ENCODE results near the gene CAPN2. TPM values are rescaled to one million over a fixed set of nuclear protein-coding genes. Genes with fewer than 3 reads are reported as not detected.

CAPN2 gene
- total RNA-seq, 1 experiment from 2014 or later, result 1,259 TPM

- TF ChIP-seq CTCF (conservative IDR thresholded peaks at IDR 0.05; ENCODE audit: low read depth, low read length) (no peak), EZH2phosphoT487 (IDR thresholded peaks at IDR 0.05; ENCODE audit: borderline replicate concordance, low read length) (no peak), EZH2 (IDR thresholded peaks at IDR 0.05; ENCODE audit: low read length, unreplicated experiment) (no peak)
- ChIA-PET POLR2A (ENCODE audit: unreplicated experiment) (no interaction called here), CTCF (no interaction called here)
- no TSS peak for BruUV-seq (replicated peaks)
- H3K27ac ChIP-seq (ENCODE audit: low read length), result no peak overlapping the region
- intact Hi-C loops (cut with micrococcal nuclease), result loop anchor here (10.0 kb wide), 1 partner anchor 304 kb away; the partner anchor contains the start of gene FBXO28
- H3F3A ChIP-seq (ENCODE audit: low read length, unreplicated experiment), result no peaks in the 10 kb centered on the region
- no peaks in the 10 kb centered on the region for H3K9me2 ChIP-seq (replicated peaks; ENCODE audit: low read length)
- ATAC-seq (no peak), DNase-seq (no peak)
- H3K9me3 ChIP-seq (ENCODE audit: low read length), result no peaks in the 10 kb centered on the region
- no peaks in the 10 kb centered on the region for H4K20me1 ChIP-seq (ENCODE audit: low read length)
- H3K79me2 ChIP-seq (ENCODE audit: low read length), result peaks cover 16% of the 10 kb centered on the region
- H3K4me3 ChIP-seq (ENCODE audit: low read length), result no peak overlapping the region
- H3K9ac ChIP-seq (ENCODE audit: low read length), result no peak overlapping the region
- H3K4me1 ChIP-seq (ENCODE audit: insufficient read depth, low read length), result peaks cover 16% of the 10 kb centered on the region
- peaks cover 29% of the 10 kb centered on the region; the same call in 1 of the 2 replicates for H3K36me3 ChIP-seq (ENCODE audit: low read depth, low read length)
- no peaks in the 10 kb centered on the region for H3K27me3 ChIP-seq (ENCODE audit: low read length)
- no peak overlapping the region for H3K4me2 ChIP-seq (ENCODE audit: low read length)
- no peak overlapping the region for H2AFZ ChIP-seq (ENCODE audit: low read length)
These were observed 98.2 kb downstream of the CAPN2 start for GRCh38 chr1:223810586-223810985.

GRCh38 chr1:223811634-223812101 lies 99.3 kb downstream of the CAPN2 start:
- TF ChIP-seq CTCF (conservative IDR thresholded peaks at IDR 0.05; ENCODE audit: low read depth, low read length) (peak; percentile 85), EZH2phosphoT487 (IDR thresholded peaks at IDR 0.05; ENCODE audit: borderline replicate concordance, low read length) (no peak)

GRCh38 chr1:223813645-223814044 lies 101.3 kb downstream of the CAPN2 start:
- no peak overlapping the region for H3K4me3 ChIP-seq (ENCODE audit: low read length)
- H3K9me3 ChIP-seq (ENCODE audit: low read length), result no peaks in the 10 kb centered on the region
- ATAC-seq (no peak), DNase-seq (no peak)
- H3K36me3 ChIP-seq (ENCODE audit: low read depth, low read length), result peaks cover 17% of the 10 kb centered on the region; the same call in 1 of the 2 replicates
- peaks cover 29% of the 10 kb centered on the region for H3K4me1 ChIP-seq (ENCODE audit: insufficient read depth, low read length)
- POLR2A ChIA-PET (ENCODE audit: unreplicated experiment), result no interaction called here
- no peak overlapping the region for H3K4me2 ChIP-seq (ENCODE audit: low read length)
- CTCF ChIA-PET, result interaction anchor here (0.6 kb wide), 1 partner anchor 238 kb away, joined by 3 read pairs; no protein-coding TSS in a partner anchor
- H2AFZ ChIP-seq (ENCODE audit: low read length), result no peak overlapping the region
- H3K9me2 ChIP-seq (replicated peaks; ENCODE audit: low read length), result no peaks in the 10 kb centered on the region
- no TSS peak for BruUV-seq (replicated peaks)
- TF ChIP-seq CTCF (conservative IDR thresholded peaks at IDR 0.05; ENCODE audit: low read depth, low read length), result no peak
- no peak for TF ChIP-seq EZH2 (IDR thresholded peaks at IDR 0.05; ENCODE audit: low read length, unreplicated experiment)
- TF ChIP-seq EZH2phosphoT487 (IDR thresholded peaks at IDR 0.05; ENCODE audit: borderline replicate concordance, low read length), result no peak
- H3F3A ChIP-seq (ENCODE audit: low read length, unreplicated experiment), result no peaks in the 10 kb centered on the region
- peaks cover 18% of the 10 kb centered on the region for H3K79me2 ChIP-seq (ENCODE audit: low read length)
- no peak overlapping the region for H3K9ac ChIP-seq (ENCODE audit: low read length)
- peaks cover 8% of the 10 kb centered on the region; the same call in 1 of the 2 replicates for H4K20me1 ChIP-seq (ENCODE audit: low read length)
- intact Hi-C loops (cut with micrococcal nuclease), result loop anchor here (10.0 kb wide), 1 partner anchor 301 kb away; the partner anchor contains the start of gene FBXO28
- no peaks in the 10 kb centered on the region for H3K27me3 ChIP-seq (ENCODE audit: low read length)
- no peak overlapping the region for H3K27ac ChIP-seq (ENCODE audit: low read length)

More at GRCh38 chr1:223811634-223812101, 99.3 kb downstream of the CAPN2 start:
- peak; percentile 61 for ATAC-seq
- peaks cover 27% of the 10 kb centered on the region for H3K4me1 ChIP-seq (ENCODE audit: insufficient read depth, low read length)
- intact Hi-C loops (cut with micrococcal nuclease), result loop anchor here (1.0 to 10.0 kb wide), 3 partner anchors 35 to 303 kb away; partner anchors contain the start of gene FBXO28
- H2AFZ ChIP-seq (ENCODE audit: low read length), result no peak overlapping the region
- no peaks in the 10 kb centered on the region for H3K27me3 ChIP-seq (ENCODE audit: low read length)
- peaks cover 7% of the 10 kb centered on the region; the same call in 1 of the 2 replicates for H4K20me1 ChIP-seq (ENCODE audit: low read length)
- no peaks in the 10 kb centered on the region for H3F3A ChIP-seq (ENCODE audit: low read length, unreplicated experiment)
- no peak overlapping the region for H3K4me2 ChIP-seq (ENCODE audit: low read length)
- no peak overlapping the region for H3K27ac ChIP-seq (ENCODE audit: low read length)
- peak; percentile 79 for DNase-seq
- H3K9me2 ChIP-seq (replicated peaks; ENCODE audit: low read length), result no peaks in the 10 kb centered on the region
- CTCF ChIA-PET, result interaction anchor here (0.6 to 1.2 kb wide), 6 partner anchors 25 to 555 kb away, joined by 3 to 5 read pairs (median 3); no protein-coding TSS in a partner anchor
- H3K9ac ChIP-seq (ENCODE audit: low read length), result no peak overlapping the region
- H3K36me3 ChIP-seq (ENCODE audit: low read depth, low read length), result peaks cover 21% of the 10 kb centered on the region; the same call in 1 of the 2 replicates
- H3K4me3 ChIP-seq (ENCODE audit: low read length), result no peak overlapping the region
- POLR2A ChIA-PET (ENCODE audit: unreplicated experiment), result no interaction called here
- BruUV-seq (replicated peaks), result no TSS peak
- H3K79me2 ChIP-seq (ENCODE audit: low read length), result peaks cover 18% of the 10 kb centered on the region
- H3K9me3 ChIP-seq (ENCODE audit: low read length), result no peaks in the 10 kb centered on the region
